Karpas-422 (cell line): ENCODE results near the gene POU6F2. TPM values are rescaled to one million over a fixed set of nuclear protein-coding genes. Genes with fewer than 3 reads are reported as not detected.

Experiments
- DNase-seq: peaks from one replicate; pipeline ENCODE4 v3.0.0-alpha.2; 2015
- H2AFZ ChIP-seq: fragments of 200-600 bp; sonication (generic); 2 replicates; pipeline ENCODE4 v1.6.1; 2014; ENCODE audit warnings: antibody characterized with exemption, low read length, mixed read lengths
- H3K27ac ChIP-seq: fragments of 200-600 bp; sonication (generic); 2 replicates; pipeline ENCODE4 v1.5.1; 2014; ENCODE audit warnings: mild to moderate bottlenecking, low read length, moderate library complexity
- H3K27me3 ChIP-seq: fragments of 200-600 bp; sonication (generic); 2 replicates; pipeline ENCODE4 v1.6.1; 2014; ENCODE audit warnings: low read length, mixed read lengths
- H3K36me3 ChIP-seq: fragments of 200-600 bp; sonication (generic); 2 replicates; pipeline ENCODE4 v1.6.1; 2014; ENCODE audit warnings: low read length, mixed read lengths; ENCODE audit not compliant: insufficient read depth
- H3K4me1 ChIP-seq: fragments of 200-600 bp; sonication (generic); 2 replicates; pipeline ENCODE4 v1.6.1; 2014; ENCODE audit warnings: mild to moderate bottlenecking, low read length, mixed read lengths
- H3K4me2 ChIP-seq: fragments of 200-600 bp; sonication (generic); 2 replicates; pipeline ENCODE4 v1.6.1; 2014; ENCODE audit warnings: low read length, low read depth, mild to moderate bottlenecking; ENCODE audit not compliant: poor library complexity, severe bottlenecking
- H3K4me3 ChIP-seq: fragments of 200-600 bp; sonication (generic); 2 replicates; pipeline ENCODE4 v1.5.1; 2014; ENCODE audit warnings: mild to moderate bottlenecking, antibody characterized with exemption, low read length, mixed read lengths
- H3K79me2 ChIP-seq: fragments of 200-600 bp; sonication (generic); 2 replicates; pipeline ENCODE4 v1.6.1; 2014; ENCODE audit warnings: mild to moderate bottlenecking, low read length, mixed read lengths
- H3K9ac ChIP-seq: fragments of 200-600 bp; sonication (generic); 2 replicates; pipeline ENCODE4 v1.6.0; 2014; ENCODE audit warnings: low read length
- H3K9me2 ChIP-seq: fragments of 200-600 bp; sonication (generic), shearing (Covaris generic); replicated peaks from 2 replicates; pipeline ENCODE4 v1.6.0; 2014; ENCODE audit warnings: mild to moderate bottlenecking, low read length, moderate library complexity; ENCODE audit not compliant: insufficient read depth
- H3K9me3 ChIP-seq: fragments of 300-700, 200-600 bp; sonication (generic); 2 replicates; pipeline ENCODE4 v1.6.1; 2014; ENCODE audit warnings: low read length, mixed read lengths
- H4K20me1 ChIP-seq: fragments of 200-600 bp; sonication (generic); 2 replicates; pipeline ENCODE4 v1.6.1; 2014; ENCODE audit warnings: mild to moderate bottlenecking, antibody characterized with exemption, low read length, low read depth; ENCODE audit not compliant: insufficient read depth
- total RNA-seq: library from RNA; depleted of rRNA; stranded (reverse); fragments of >200 nt; shearing (Covaris generic); gene quantifications from 2 replicates; pipeline ENCODE4 v1.2.3, GENCODE V29; 2014; ENCODE audit warnings: low replicate concordance

The POU6F2 gene
- total RNA-seq, 1 experiment from 2014 or later: not detected

GRCh38 chr7:39161903-39162302, 184.2 kb downstream of the POU6F2 start:
- H3K36me3 ChIP-seq: no peaks in the 10 kb centered on the region
- H3K27me3 ChIP-seq: no peaks in the 10 kb centered on the region
- DNase-seq: no peak
- H2AFZ ChIP-seq: no peak overlapping the region
- H3K4me3 ChIP-seq: no peak overlapping the region
- no peak overlapping the region for H3K9ac ChIP-seq
- no peaks in the 10 kb centered on the region for H3K9me2 ChIP-seq
- H3K4me1 ChIP-seq: peaks cover 8% of the 10 kb centered on the region
- H3K4me2 ChIP-seq: no peak overlapping the region
- no peak overlapping the region for H3K27ac ChIP-seq
- H3K79me2 ChIP-seq: no peaks in the 10 kb centered on the region
- no peaks in the 10 kb centered on the region for H3K9me3 ChIP-seq
- H4K20me1 ChIP-seq: no peaks in the 10 kb centered on the region

DNA sequence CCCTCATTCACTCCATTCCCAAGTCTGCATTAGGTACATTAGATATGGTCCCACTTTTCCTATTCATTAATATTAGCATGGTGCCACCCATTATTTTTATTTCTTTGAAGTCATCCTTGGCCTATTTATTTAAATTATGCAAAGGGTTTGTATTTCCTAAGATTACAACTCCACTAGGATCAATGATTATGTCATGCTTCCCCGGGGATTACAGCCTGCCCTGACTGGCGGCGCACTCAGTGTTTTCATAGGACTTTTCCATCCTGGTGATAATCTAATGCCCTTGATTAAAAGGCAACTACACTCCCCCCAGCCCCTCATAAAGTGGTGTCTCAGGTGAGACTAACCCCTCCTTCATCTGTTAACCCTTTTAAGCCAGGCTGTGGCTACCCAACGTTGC, 187.2 kb downstream of the POU6F2 start:
- no peak overlapping the region for H3K4me3 ChIP-seq
- no peaks in the 10 kb centered on the region for H3K9me2 ChIP-seq
- no peak overlapping the region for H2AFZ ChIP-seq
- peaks cover 8% of the 10 kb centered on the region for H3K4me1 ChIP-seq
- H3K9me3 ChIP-seq: no peaks in the 10 kb centered on the region
- no peaks in the 10 kb centered on the region for H3K36me3 ChIP-seq
- H3K9ac ChIP-seq: no peak overlapping the region
- no peak for DNase-seq
- H3K27ac ChIP-seq: no peak overlapping the region
- H4K20me1 ChIP-seq: no peaks in the 10 kb centered on the region
- H3K4me2 ChIP-seq: no peak overlapping the region
- no peaks in the 10 kb centered on the region for H3K27me3 ChIP-seq
- no peaks in the 10 kb centered on the region for H3K79me2 ChIP-seq

- H3K4me1 ChIP-seq: no peaks in the 10 kb centered on the region
- H3K4me3 ChIP-seq: no peak overlapping the region
- no peak overlapping the region for H3K27ac ChIP-seq
- H4K20me1 ChIP-seq: no peaks in the 10 kb centered on the region
- H3K27me3 ChIP-seq: no peaks in the 10 kb centered on the region
- H3K79me2 ChIP-seq: no peaks in the 10 kb centered on the region
- no peak overlapping the region for H3K9ac ChIP-seq
- peaks cover 3% of the 10 kb centered on the region; the same call in 1 of the 2 replicates for H3K9me2 ChIP-seq
- no peaks in the 10 kb centered on the region for H3K9me3 ChIP-seq
- H2AFZ ChIP-seq: no peak overlapping the region
- H3K36me3 ChIP-seq: no peaks in the 10 kb centered on the region
- no peak overlapping the region for H3K4me2 ChIP-seq
- no peak for DNase-seq
Observed at GRCh38 chr7:39168403-39169098, 190.8 kb downstream of the POU6F2 start.

- Histone ChIP-seq H3K27me3 (no peaks in the 10 kb centered on the region), H2AFZ (no peak overlapping the region), H3K9ac (no peak overlapping the region), H3K9me2 (peaks cover 3% of the 10 kb centered on the region; the same call in 1 of the 2 replicates), H3K79me2 (no peaks in the 10 kb centered on the region), H3K9me3 (no peaks in the 10 kb centered on the region), H3K27ac (no peak overlapping the region), H3K4me1 (no peaks in the 10 kb centered on the region), H3K36me3 (no peaks in the 10 kb centered on the region), H3K4me2 (no peak overlapping the region), H4K20me1 (no peaks in the 10 kb centered on the region), H3K4me3 (no peak overlapping the region)
- DNase-seq: no peak
Observed at GRCh38 chr7:39172137-39172536, 194.4 kb downstream of the POU6F2 start.

GRCh38 chr7:39181398-39181797, 203.7 kb downstream of the POU6F2 start:
- H3K27me3 ChIP-seq: no peaks in the 10 kb centered on the region
- H3K4me3 ChIP-seq: no peak overlapping the region
- H3K9me3 ChIP-seq: no peaks in the 10 kb centered on the region

DNA sequence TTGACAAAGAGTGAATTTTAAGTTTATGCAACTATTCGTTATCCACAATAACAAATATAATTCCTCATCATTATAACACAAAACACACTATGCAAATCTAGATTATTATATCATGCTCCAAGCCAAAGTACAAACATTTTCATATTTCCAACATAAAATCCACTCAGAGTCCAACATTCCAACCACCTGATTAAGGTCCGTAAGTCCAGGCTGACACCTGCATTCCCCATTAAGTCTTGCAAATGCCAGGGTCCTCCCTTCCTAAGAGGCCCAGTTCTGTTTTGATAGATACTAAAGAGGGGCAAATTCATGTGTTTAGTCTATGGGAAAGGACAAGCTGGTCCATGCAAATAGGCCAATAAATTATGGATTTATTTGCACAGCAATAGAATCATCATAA, 206.1 kb downstream of the POU6F2 start:
- H3K9ac ChIP-seq: no peak overlapping the region
- no peaks in the 10 kb centered on the region for H3K27me3 ChIP-seq
- H3K9me2 ChIP-seq: no peaks in the 10 kb centered on the region
- H3K79me2 ChIP-seq: no peaks in the 10 kb centered on the region
- no peak for DNase-seq
- H3K4me2 ChIP-seq: no peak overlapping the region
- H3K4me3 ChIP-seq: no peak overlapping the region
- no peaks in the 10 kb centered on the region for H3K9me3 ChIP-seq
- H4K20me1 ChIP-seq: no peaks in the 10 kb centered on the region
- no peak overlapping the region for H2AFZ ChIP-seq
- H3K4me1 ChIP-seq: peaks cover 11% of the 10 kb centered on the region
- no peaks in the 10 kb centered on the region for H3K36me3 ChIP-seq
- no peak overlapping the region for H3K27ac ChIP-seq

More at GRCh38 chr7:39181398-39181797, 203.7 kb downstream of the POU6F2 start:
- H3K9me2 ChIP-seq: no peaks in the 10 kb centered on the region
- no peak overlapping the region for H3K27ac ChIP-seq
- H3K36me3 ChIP-seq: no peaks in the 10 kb centered on the region
- H3K4me2 ChIP-seq: no peak overlapping the region
- H3K9ac ChIP-seq: no peak overlapping the region
- no peaks in the 10 kb centered on the region for H3K79me2 ChIP-seq
- peaks cover 11% of the 10 kb centered on the region for H3K4me1 ChIP-seq
- no peaks in the 10 kb centered on the region for H4K20me1 ChIP-seq
- no peak overlapping the region for H2AFZ ChIP-seq
- no peak for DNase-seq

DNA sequence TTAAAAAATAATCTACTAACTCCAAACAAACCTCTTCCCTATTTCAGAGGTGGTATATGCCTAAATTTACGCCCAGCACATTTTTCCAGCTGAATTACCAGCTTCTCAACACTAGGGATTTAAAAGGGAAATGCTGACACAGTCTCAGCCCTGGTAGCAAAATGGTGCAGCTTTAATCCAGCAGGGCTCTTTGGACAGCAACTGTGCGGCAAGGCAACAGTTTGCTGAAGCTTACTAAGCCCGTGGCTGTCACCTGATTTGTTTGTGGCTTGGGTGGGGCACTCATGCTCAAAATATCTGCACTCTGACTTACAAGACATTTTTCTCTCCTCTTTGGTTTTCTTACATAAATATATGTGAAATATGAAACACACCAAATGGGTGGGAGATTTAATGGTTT, 206.7 kb downstream of the POU6F2 start:
- no peaks in the 10 kb centered on the region for H4K20me1 ChIP-seq
- H3K27ac ChIP-seq: no peak overlapping the region
- H3K9me2 ChIP-seq: no peaks in the 10 kb centered on the region
- H3K9me3 ChIP-seq: no peaks in the 10 kb centered on the region
- no peaks in the 10 kb centered on the region for H3K79me2 ChIP-seq
- no peak for DNase-seq
- no peak overlapping the region for H3K4me2 ChIP-seq
- H3K27me3 ChIP-seq: no peaks in the 10 kb centered on the region
- peaks cover 11% of the 10 kb centered on the region for H3K4me1 ChIP-seq
- H3K9ac ChIP-seq: no peak overlapping the region
- no peak overlapping the region for H3K4me3 ChIP-seq
- H2AFZ ChIP-seq: no peak overlapping the region
- H3K36me3 ChIP-seq: no peaks in the 10 kb centered on the region

- Histone ChIP-seq H3K36me3 (no peaks in the 10 kb centered on the region), H3K4me2 (no peak overlapping the region), H3K27me3 (no peaks in the 10 kb centered on the region), H4K20me1 (no peaks in the 10 kb centered on the region), H3K9me2 (no peaks in the 10 kb centered on the region), H3K9ac (no peak overlapping the region), H3K4me3 (no peak overlapping the region), H3K4me1 (peaks cover 11% of the 10 kb centered on the region), H3K9me3 (no peaks in the 10 kb centered on the region), H3K79me2 (no peaks in the 10 kb centered on the region), H3K27ac (no peak overlapping the region), H2AFZ (no peak overlapping the region)
- no peak for DNase-seq
Observed at GRCh38 chr7:39186131-39186530, 208.4 kb downstream of the POU6F2 start.
